Kidney (tissue), 14 donors: Measurements from ENCODE around the gene MINDY4. TPM values are rescaled to one million over a fixed set of nuclear protein-coding genes. Genes with fewer than 3 reads are reported as not detected.

ENCODE experiments used
- DNase-seq, 5 donors: peaks; one replicate each; pipeline ENCODE4 v3.0.0-alpha.2; 2013 to 2020
- FAIRE-seq: peaks from 2 replicates; lab custom pipeline; 2012; peaks lifted over from hg19 to GRCh38; lab: Jason Lieb, UNC
- H3K27ac ChIP-seq, 2 donors: one replicate each; pipeline ENCODE4 v1.7.0; 2013; ENCODE audit warnings: low read depth in 2 of 2, low read length in 2 of 2, inconsistent platforms in 1 of 2
- H3K27me3 ChIP-seq: one replicate; pipeline ENCODE4 v1.7.1; 2013; ENCODE audit warnings: low read length, inconsistent platforms; ENCODE audit not compliant: control insufficient read depth, insufficient read depth
- H3K36me3 ChIP-seq, 3 donors: one replicate each; pipeline versions ENCODE4 v1.7.0 to v1.7.1; 2013; ENCODE audit warnings: low read length in 3 of 3, control low read depth in 1 of 3, inconsistent platforms in 1 of 3; ENCODE audit not compliant: insufficient read depth in 3 of 3, control insufficient read depth in 2 of 3
- H3K4me1 ChIP-seq, 3 donors: one replicate each; pipeline versions ENCODE4 v1.7.0 to v1.7.1; 2013; ENCODE audit warnings: low read length in 3 of 3, inconsistent platforms in 1 of 3, low read depth in 1 of 3; ENCODE audit not compliant: control insufficient read depth in 2 of 3, insufficient read depth in 2 of 3
- H3K4me3 ChIP-seq, 3 donors: one replicate each; pipeline versions ENCODE4 v1.7.0 to v1.8.1; 2013; ENCODE audit warnings: low read length in 3 of 3, control low read depth in 1 of 3, inconsistent platforms in 1 of 3
- H3K9ac ChIP-seq, 3 donors: one replicate each; pipeline versions ENCODE4 v1.7.0 to v1.7.1; 2013; ENCODE audit warnings: low read length in 3 of 3, control low read depth in 1 of 3, inconsistent platforms in 1 of 3
- H3K9me3 ChIP-seq, 3 donors: one replicate each; pipeline versions ENCODE4 v1.7.0 to v1.7.1; 2013; ENCODE audit warnings: low read length in 3 of 3, control low read depth in 1 of 3, inconsistent platforms in 1 of 3; ENCODE audit not compliant: control insufficient read depth in 2 of 3, insufficient read depth in 1 of 3
- CTCF ChIP-seq: IDR thresholded peaks from 3 replicates; pipeline ENCODE4 v1.5.1; 2012; ENCODE audit warnings: mild to moderate bottlenecking, moderate library complexity, borderline replicate concordance; ENCODE audit not compliant: insufficient read depth; ENCODE audit errors: extremely low read depth
- intact Hi-C: fragments of 100-400 bp; cut with DNase I; formaldehyde crosslinking; loops from one replicate; pipeline ENCODE4 v1.11.1; 2022
- polyA plus RNA-seq: library from polyadenylated mRNA; stranded (reverse); fragments of 350-450 nt; fragmentation: Illumina TruSeq; extraction: RNeasy Lipid Tissue Mini Kit (QIAGEN cat#74804); gene quantifications from one replicate; pipeline ENCODE4 v1.2.3, GENCODE V29; 2014; ENCODE audit warnings: low read depth, low replicate concordance; ENCODE audit not compliant: insufficient read depth
- total RNA-seq: library from RNA; stranded (reverse); fragmentation: NEBNext Ultra II Directional; extraction: Animal tissue kit (Norgen Biotek cat#: 25700); gene quantifications from one replicate; pipeline ENCODE4 v1.2.1, GENCODE V29; 2021
- donor health status: control.
- donor health status: control.
- donor health status: control.
- donor health status: control.
- donor health status: control.
- donor health status: DM: yes; HTN: yes; CAD: no.
- donor health status: Normal renal cell carcinoma (clear cell type).

MINDY4 gene
- total and polyA plus RNA-seq, 2 donors from 2014 or later = 5.3 to 15.3 TPM

- H3K4me1 ChIP-seq = peaks cover 0 to 9% (median 0%) of the 10 kb centered on the region in 3 donors
- peaks cover 0 to 7% (median 0%) of the 10 kb centered on the region in 3 donors for H3K36me3 ChIP-seq
- no peak overlapping the region for H3K27ac ChIP-seq
- H3K27me3 ChIP-seq = no peaks in the 10 kb centered on the region
- DNase-seq = peak in 1 of 5 donors; percentile 23
- H3K9ac ChIP-seq = no peak overlapping the region
- intact Hi-C loops = no loop called here
- FAIRE-seq = no peak
- TF ChIP-seq CTCF = no peak
- H3K9me3 ChIP-seq = no peaks in the 10 kb centered on the region
- no peak overlapping the region for H3K4me3 ChIP-seq
These were observed 72.7 kb downstream of the MINDY4 start for GRCh38 chr7:30843741-30844482.

- Histone ChIP-seq H3K27me3 (no peaks in the 10 kb centered on the region), H3K4me1 (peaks cover 0 to 11% (median 0%) of the 10 kb centered on the region in 3 donors), H3K27ac (no peak overlapping the region), H3K9ac (no peak overlapping the region), H3K36me3 (peaks cover 0 to 7% (median 0%) of the 10 kb centered on the region in 3 donors), H3K9me3 (no peaks in the 10 kb centered on the region), H3K4me3 (no peak overlapping the region)
- DNase-seq (peak in 1 of 5 donors; percentile 16), FAIRE-seq (no peak)
- no peak for TF ChIP-seq CTCF
- intact Hi-C loops = no loop called here
These were observed 73.3 kb downstream of the MINDY4 start for GRCh38 chr7:30844483-30844874.

GRCh38 chr7:30844916-30845315 lies 73.7 kb downstream of the MINDY4 start:
- intact Hi-C loops = no loop called here
- DNase-seq (peak in 1 of 5 donors; percentile 15), FAIRE-seq (no peak)
- H3K27me3 ChIP-seq = no peaks in the 10 kb centered on the region
- H3K9ac ChIP-seq = no peak overlapping the region
- TF ChIP-seq CTCF = no peak
- no peaks in the 10 kb centered on the region for H3K9me3 ChIP-seq
- no peak overlapping the region for H3K27ac ChIP-seq
- peaks cover 0 to 7% (median 0%) of the 10 kb centered on the region in 3 donors for H3K36me3 ChIP-seq
- H3K4me3 ChIP-seq = no peak overlapping the region
- H3K4me1 ChIP-seq = peaks cover 0 to 11% (median 0%) of the 10 kb centered on the region in 3 donors
